ENCODE data around the gene ASIC2.
"Not testable (repeated sequence)": the region's sequence is repeated elsewhere in the genome, so short reads cannot be mapped to it uniquely, and the experiment has no call there.

ASIC2 gene

GRCh38 chr17:32998887-32999228 lies 294.2 kb downstream of the ASIC2 start:
- no peaks in the 10 kb centered on the region for H3K36me3 Mint-ChIP-seq
- peaks cover 5% of the 10 kb centered on the region for H3K4me1 Mint-ChIP-seq (ENCODE audit: low read depth)
- no peak overlapping the region for H3K4me3 Mint-ChIP-seq
- H3K27me3 Mint-ChIP-seq, result peaks cover 12% of the 10 kb centered on the region
- no peaks in the 10 kb centered on the region for H3K9me3 Mint-ChIP-seq (ENCODE audit: low read depth)
- H3K27ac Mint-ChIP-seq, result no peak overlapping the region

GRCh38 chr17:32998111-32998886 lies 294.8 kb downstream of the ASIC2 start:
- Mint-ChIP-seq H3K4me3 (no peak overlapping the region), H3K27ac (peak overlapping the region; percentile 16), H3K27me3 (peaks cover 12% of the 10 kb centered on the region), H3K4me1 (ENCODE audit: low read depth) (peaks cover 5% of the 10 kb centered on the region), H3K9me3 (ENCODE audit: low read depth) (no peaks in the 10 kb centered on the region), H3K36me3 (no peaks in the 10 kb centered on the region)

GRCh38 chr17:32995416-32996045 lies 297.6 kb downstream of the ASIC2 start:
- no peaks in the 10 kb centered on the region for H3K9me3 Mint-ChIP-seq (ENCODE audit: low read depth)
- H3K36me3 Mint-ChIP-seq, result no peaks in the 10 kb centered on the region
- no peak overlapping the region for H3K4me3 Mint-ChIP-seq
- H3K27me3 Mint-ChIP-seq, result peaks cover 14% of the 10 kb centered on the region
- H3K27ac Mint-ChIP-seq, result no peak overlapping the region
- peaks cover 5% of the 10 kb centered on the region for H3K4me1 Mint-ChIP-seq (ENCODE audit: low read depth)

- peaks cover 4% of the 10 kb centered on the region for H3K9me3 Mint-ChIP-seq (ENCODE audit: low read depth)
- H3K4me1 Mint-ChIP-seq (ENCODE audit: low read depth), result peaks cover 5% of the 10 kb centered on the region
- H3K27ac Mint-ChIP-seq, result no peak overlapping the region
- H3K36me3 Mint-ChIP-seq, result no peaks in the 10 kb centered on the region
- H3K27me3 Mint-ChIP-seq, result peaks cover 11% of the 10 kb centered on the region
- H3K4me3 Mint-ChIP-seq, result no peak overlapping the region
Measured at GRCh38 chr17:32993977-32994376, 299.1 kb downstream of the ASIC2 start.

GRCh38 chr17:32992321-32993033 lies 300.6 kb downstream of the ASIC2 start:
- H3K27me3 Mint-ChIP-seq, result peaks cover 6% of the 10 kb centered on the region
- H3K4me1 Mint-ChIP-seq (ENCODE audit: low read depth), result no peaks in the 10 kb centered on the region
- H3K9me3 Mint-ChIP-seq (ENCODE audit: low read depth), result peaks cover 14% of the 10 kb centered on the region
- H3K27ac Mint-ChIP-seq, result no peak overlapping the region
- H3K36me3 Mint-ChIP-seq, result no peaks in the 10 kb centered on the region
- H3K4me3 Mint-ChIP-seq, result no peak overlapping the region

- Mint-ChIP-seq H3K9me3 (ENCODE audit: low read depth) (peaks cover 14% of the 10 kb centered on the region), H3K27me3 (peaks cover 4% of the 10 kb centered on the region), H3K4me3 (no peak overlapping the region), H3K27ac (no peak overlapping the region), H3K36me3 (no peaks in the 10 kb centered on the region), H3K4me1 (ENCODE audit: low read depth) (no peaks in the 10 kb centered on the region)
Measured at GRCh38 chr17:32988481-32989101, 304.5 kb downstream of the ASIC2 start.

- not testable (repeated sequence) for H3K27me3 Mint-ChIP-seq; H3K4me1 Mint-ChIP-seq (ENCODE audit: low read depth); H3K27ac Mint-ChIP-seq; H3K36me3 Mint-ChIP-seq; H3K4me3 Mint-ChIP-seq
- H3K9me3 Mint-ChIP-seq (ENCODE audit: low read depth), result peaks cover 14% of the 10 kb centered on the region
Measured at GRCh38 chr17:32987868-32988267, 305.2 kb downstream of the ASIC2 start.

- H3K27ac Mint-ChIP-seq; H3K27me3 Mint-ChIP-seq; H3K36me3 Mint-ChIP-seq; H3K4me1 Mint-ChIP-seq (ENCODE audit: low read depth); H3K4me3 Mint-ChIP-seq: not testable (repeated sequence)
- H3K9me3 Mint-ChIP-seq (ENCODE audit: low read depth), result peaks cover 14% of the 10 kb centered on the region
Measured at GRCh38 chr17:32987453-32987805, 305.7 kb downstream of the ASIC2 start.

GRCh38 chr17:32985050-32985756 lies 307.9 kb downstream of the ASIC2 start:
- Mint-ChIP-seq H3K27me3 (peaks cover 2% of the 10 kb centered on the region), H3K9me3 (ENCODE audit: low read depth) (peaks cover 19% of the 10 kb centered on the region)

GRCh38 chr17:32981611-32982010 lies 311.5 kb downstream of the ASIC2 start:
- H3K36me3 Mint-ChIP-seq; H3K27me3 Mint-ChIP-seq; H3K4me3 Mint-ChIP-seq; H3K4me1 Mint-ChIP-seq (ENCODE audit: low read depth); H3K27ac Mint-ChIP-seq; H3K9me3 Mint-ChIP-seq (ENCODE audit: low read depth): not testable (repeated sequence)

More at GRCh38 chr17:32985050-32985756, 307.9 kb downstream of the ASIC2 start:
- no peak overlapping the region for H3K4me3 Mint-ChIP-seq
- no peak overlapping the region for H3K27ac Mint-ChIP-seq
- no peaks in the 10 kb centered on the region for H3K4me1 Mint-ChIP-seq (ENCODE audit: low read depth)
- H3K36me3 Mint-ChIP-seq, result no peaks in the 10 kb centered on the region

GRCh38 chr17:32980230-32980629 lies 312.9 kb downstream of the ASIC2 start:
- Mint-ChIP-seq H3K9me3 (ENCODE audit: low read depth) (peaks cover 4% of the 10 kb centered on the region), H3K27me3 (peaks cover 1% of the 10 kb centered on the region), H3K36me3 (no peaks in the 10 kb centered on the region), H3K4me1 (ENCODE audit: low read depth) (no peaks in the 10 kb centered on the region), H3K4me3 (no peak overlapping the region), H3K27ac (no peak overlapping the region)

- H3K36me3 Mint-ChIP-seq, result no peaks in the 10 kb centered on the region
- H3K27me3 Mint-ChIP-seq, result peaks cover 1% of the 10 kb centered on the region
- H3K9me3 Mint-ChIP-seq (ENCODE audit: low read depth), result no peaks in the 10 kb centered on the region
- H3K4me1 Mint-ChIP-seq (ENCODE audit: low read depth), result no peaks in the 10 kb centered on the region
- H3K27ac Mint-ChIP-seq, result no peak overlapping the region
- no peak overlapping the region for H3K4me3 Mint-ChIP-seq
Measured at GRCh38 chr17:32976605-32977004, 316.5 kb downstream of the ASIC2 start.

GRCh38 chr17:32976131-32976530 lies 317.0 kb downstream of the ASIC2 start:
- H3K27me3 Mint-ChIP-seq, result peaks cover 1% of the 10 kb centered on the region
- peaks cover 1% of the 10 kb centered on the region for H3K4me1 Mint-ChIP-seq (ENCODE audit: low read depth)
- H3K27ac Mint-ChIP-seq, result no peak overlapping the region
- no peak overlapping the region for H3K4me3 Mint-ChIP-seq
- no peaks in the 10 kb centered on the region for H3K36me3 Mint-ChIP-seq
- H3K9me3 Mint-ChIP-seq (ENCODE audit: low read depth), result no peaks in the 10 kb centered on the region

GRCh38 chr17:32971171-32971570 lies 321.9 kb downstream of the ASIC2 start:
- Mint-ChIP-seq H3K9me3 (ENCODE audit: low read depth) (no peaks in the 10 kb centered on the region), H3K27ac (no peak overlapping the region), H3K27me3 (no peaks in the 10 kb centered on the region), H3K36me3 (no peaks in the 10 kb centered on the region), H3K4me3 (no peak overlapping the region), H3K4me1 (ENCODE audit: low read depth) (peaks cover 2% of the 10 kb centered on the region)

- Mint-ChIP-seq H3K4me3 (no peak overlapping the region), H3K27ac (no peak overlapping the region), H3K4me1 (ENCODE audit: low read depth) (peaks cover 2% of the 10 kb centered on the region), H3K27me3 (peaks cover 2% of the 10 kb centered on the region), H3K9me3 (ENCODE audit: low read depth) (no peaks in the 10 kb centered on the region), H3K36me3 (no peaks in the 10 kb centered on the region)
Measured at GRCh38 chr17:32970281-32970680, 322.8 kb downstream of the ASIC2 start.
